Ramos (cell line): ENCODE results near the gene RHEB.

ENCODE experiments used
- in situ Hi-C: fragments of 300-500 bp; cut with MboI; formaldehyde crosslinking; loops from one replicate; pipeline ENCODE4 v1.14.3; 2022; ENCODE audit warnings: low sequenced_read_pairs; ENCODE audit not compliant: unreplicated experiment

RHEB gene

DNA sequence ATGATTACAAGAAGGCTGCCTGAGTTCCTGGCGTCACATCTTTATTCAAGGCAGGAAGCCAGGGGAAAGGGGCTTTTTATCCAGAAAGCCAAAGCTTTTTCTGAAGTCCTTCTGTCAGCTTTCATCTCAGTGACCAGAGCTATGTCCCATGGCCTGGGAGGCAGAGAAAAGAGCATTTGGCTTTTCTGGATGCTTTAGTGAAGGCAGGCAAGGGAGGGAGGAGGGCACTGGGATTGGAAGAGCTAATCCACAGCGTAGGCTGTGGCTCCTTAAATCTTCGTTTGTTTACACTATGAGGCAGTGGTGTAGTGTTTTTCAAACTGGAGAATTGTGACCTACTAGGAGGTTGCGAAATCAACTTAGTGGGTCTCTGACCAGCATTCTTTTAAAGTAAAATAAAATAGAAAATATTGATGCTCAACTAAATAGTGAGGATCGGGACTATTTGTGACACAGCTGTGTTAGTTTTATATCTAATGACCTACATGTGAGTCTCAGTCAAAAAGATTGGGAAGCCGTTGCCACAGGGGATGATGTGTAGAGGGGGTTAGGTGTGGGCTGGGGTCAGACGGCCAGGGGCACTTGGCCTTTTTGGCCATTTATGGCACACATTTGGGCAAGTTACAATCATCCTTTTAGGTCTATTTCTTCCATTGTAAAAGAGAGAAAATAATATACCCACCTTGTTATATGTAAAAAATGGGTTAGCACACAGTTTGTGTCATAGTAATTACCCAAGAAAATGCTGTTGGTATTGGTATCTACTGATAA is 93.8 kb downstream of the RHEB start:
- in situ Hi-C loops = no loop called here

DNA sequence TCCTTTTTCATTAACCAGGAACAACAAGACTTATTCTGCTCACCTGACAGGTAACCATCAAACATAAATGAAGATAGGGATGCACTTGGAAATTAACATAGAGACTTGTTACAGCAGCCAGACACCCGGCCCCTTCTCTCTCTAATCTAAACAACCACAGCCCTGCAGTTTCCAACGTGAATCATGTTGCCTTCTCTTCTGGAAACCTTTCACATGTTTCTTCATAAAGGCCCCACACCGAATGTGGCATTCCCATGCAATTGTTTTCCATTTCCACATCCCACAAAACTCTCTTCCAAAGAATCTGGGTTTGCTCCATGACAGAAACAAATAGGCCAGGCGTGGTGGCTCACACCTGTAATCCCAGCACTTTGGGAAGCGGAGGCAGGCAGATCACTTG is 94.9 kb downstream of the RHEB start:
- in situ Hi-C loops = no loop called here

DNA sequence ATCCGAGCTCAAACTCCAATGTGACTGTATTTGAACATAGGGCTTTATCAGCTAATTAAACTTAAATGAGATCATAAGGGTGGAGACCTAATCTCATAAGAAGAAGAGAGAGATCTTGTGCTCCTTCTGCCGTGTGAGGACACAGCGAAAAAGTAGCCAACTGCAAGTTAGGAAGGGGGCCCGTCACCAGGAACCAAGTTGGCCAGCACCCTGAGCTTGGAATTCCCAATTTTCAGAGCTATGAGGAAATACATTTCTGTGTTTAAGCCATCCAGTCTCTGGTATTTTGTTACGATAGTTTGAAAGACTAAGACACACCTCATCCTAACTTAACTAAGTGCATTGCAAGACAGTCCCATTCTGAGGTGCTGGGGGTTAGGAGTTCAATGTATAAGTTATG is 95.8 kb downstream of the RHEB start:
- in situ Hi-C loops = no loop called here

DNA sequence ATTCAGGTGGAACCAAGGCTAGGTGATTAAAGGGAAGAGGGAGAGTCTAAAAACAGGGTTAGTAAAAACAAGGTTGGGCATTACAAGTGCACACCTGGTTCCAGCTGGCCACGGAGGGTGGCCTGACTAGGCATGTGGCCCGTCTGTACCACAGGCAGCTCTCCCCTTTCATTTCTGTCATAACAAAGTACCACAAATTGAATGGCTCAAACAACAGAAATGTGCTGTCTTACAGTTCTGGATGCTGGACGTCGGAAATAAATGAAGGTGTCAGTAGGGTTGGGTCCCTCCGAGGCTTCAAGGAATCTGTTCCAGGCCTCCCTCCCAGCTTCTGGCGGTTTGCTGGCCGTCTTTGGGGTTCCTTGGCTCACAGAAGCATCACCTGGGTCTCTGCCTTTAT is 96.5 kb downstream of the RHEB start:
- in situ Hi-C loops = no loop called here

DNA sequence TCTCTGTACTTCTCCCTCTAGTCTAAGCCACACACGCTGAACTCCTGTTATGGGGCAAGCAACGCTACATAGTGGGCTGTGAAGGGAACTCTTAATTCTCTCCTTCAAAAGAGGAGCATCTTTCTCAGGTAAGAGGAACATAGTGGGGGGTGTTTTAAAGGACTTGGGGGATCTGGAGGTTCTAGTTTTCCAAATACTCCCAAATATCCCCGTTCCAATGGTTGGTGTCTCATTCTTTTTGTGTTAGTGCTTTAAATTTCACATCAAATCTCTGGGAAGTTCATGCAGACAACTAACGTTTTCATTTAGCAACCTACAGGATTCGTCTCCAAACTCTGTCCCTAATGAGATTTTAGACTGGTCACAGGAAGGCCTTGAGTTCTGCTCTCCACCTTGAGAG is 97.5 kb downstream of the RHEB start:
- in situ Hi-C loops = no loop called here

DNA sequence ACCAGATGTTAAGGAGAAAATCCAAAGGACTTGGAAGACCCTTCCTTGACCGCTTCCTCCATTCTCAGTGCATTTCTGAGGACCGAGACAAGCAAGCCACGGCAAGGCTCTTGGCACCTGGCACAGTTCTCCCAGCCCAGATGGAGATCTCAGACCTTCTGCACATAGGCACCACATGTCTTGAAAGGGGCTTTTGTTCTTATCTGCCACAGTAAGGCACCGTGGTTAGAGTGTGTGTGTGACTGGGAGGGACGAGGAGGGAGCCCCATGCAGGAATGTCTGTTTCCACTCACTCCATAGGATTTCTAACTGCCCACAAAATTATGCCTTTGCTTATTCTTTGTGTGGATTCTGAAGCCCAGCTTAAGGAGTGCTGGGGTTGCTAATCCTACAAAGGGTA is 99.6 kb downstream of the RHEB start:
- in situ Hi-C loops = no loop called here

DNA sequence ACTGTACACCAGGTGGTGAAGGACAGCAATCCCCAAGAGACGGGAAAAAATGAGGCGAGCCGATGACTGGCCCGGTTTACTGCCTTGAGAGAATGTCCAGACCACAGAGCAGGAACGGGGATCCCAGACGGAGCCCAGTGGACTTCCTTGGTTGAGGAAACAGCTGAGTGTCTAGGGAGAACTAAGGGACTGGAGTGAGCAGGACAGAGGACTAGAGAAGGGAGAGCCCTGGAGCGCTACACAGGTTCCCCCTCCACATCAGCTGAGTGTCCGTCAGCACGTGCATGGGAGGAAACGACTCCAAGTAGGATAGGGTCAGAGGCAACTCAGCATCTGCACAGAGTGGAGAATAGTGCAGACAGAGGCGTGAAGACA is 102.8 kb downstream of the RHEB start:
- in situ Hi-C loops = no loop called here

DNA sequence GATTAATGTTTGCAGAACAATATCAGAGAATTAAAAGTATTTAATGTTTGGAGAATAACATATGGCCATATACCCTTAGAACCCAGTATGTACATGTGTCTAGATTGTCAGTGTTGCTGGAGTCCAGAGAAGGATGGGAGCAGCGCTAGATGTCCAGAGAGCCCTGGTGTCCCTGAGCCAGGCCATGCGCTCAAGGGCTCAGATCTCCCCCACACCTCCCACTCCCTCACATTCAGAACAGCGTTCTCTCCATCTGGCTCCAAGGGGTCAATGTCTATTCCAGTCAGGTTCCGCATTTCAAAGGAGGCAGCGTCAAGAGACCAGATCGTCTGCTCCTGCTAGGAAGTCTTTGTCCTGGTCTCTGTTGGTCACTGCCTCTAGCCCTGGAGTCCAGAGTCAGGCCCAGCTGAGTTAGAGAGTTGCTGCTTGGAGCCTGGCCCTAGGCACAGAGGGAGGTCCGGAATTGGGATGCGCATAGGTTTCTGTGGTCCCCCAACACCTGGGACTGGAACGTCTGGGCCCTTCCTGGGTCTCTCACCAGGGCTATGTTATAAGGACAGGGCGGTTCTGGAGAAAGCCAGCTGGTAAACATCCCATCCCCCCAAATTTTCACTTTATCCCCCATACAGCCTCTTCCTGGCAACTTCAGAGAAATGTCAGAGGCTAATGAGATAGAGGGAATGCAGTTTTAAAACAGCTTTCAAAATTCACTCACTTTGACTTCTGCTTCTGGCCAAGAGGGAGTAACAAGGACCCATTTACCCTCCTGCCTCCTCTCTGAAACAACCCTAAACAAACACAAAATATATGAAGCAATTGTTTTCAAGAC is 103.4 kb downstream of the RHEB start:
- in situ Hi-C loops = no loop called here
